Measurements from ENCODE around the gene SSU72.

DNA sequence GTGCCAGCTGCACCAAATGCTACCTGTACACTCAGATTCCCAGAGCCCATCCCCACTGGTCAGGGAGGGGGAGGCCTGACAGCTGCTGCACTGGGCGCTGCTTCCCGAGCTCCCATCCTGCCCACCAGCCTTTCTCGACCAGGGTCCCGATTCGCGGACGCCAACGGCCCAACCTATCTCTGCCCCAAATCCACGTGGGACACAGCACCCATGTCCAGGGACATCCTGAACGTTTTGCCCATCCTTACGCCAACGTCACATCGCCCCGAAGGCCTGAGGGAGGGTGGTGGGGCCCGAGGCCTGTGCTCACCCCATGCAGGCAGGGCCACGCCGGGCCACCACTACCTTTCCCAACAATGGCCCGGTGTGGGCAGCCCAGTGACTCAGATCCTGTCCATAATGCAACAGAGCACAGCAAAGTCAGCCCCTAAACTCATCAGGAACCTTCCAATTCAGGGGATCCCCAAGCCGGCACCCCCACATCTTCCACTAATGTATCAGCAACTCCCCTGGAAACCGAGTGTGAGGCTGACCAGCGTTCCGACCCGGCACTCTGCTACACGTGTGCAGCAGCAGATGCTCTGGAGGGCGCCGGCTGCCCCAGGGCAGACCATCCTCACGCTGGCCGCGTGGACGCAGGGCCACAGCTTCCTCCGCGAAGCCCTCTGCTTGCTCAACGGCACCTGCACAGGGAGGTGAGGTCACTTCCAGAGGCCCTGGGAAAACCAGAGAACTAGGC is 23.0 kb downstream of the SSU72 start:
- TF ChIP-seq POLR2AphosphoS5 (IDR thresholded peaks at IDR 0.05; ENCODE audit: low read depth, low read length) (no peak), POLR2A (IDR thresholded peaks at IDR 0.05; ENCODE audit: low read depth, low read length) (no peak), TAF1 (IDR thresholded peaks at IDR 0.05; ENCODE audit: borderline replicate concordance, low read depth, low read length) (no peak)

Measured in GM12892 (cell line).